Nephron (organoid): ENCODE data around the gene NLGN4X.

ENCODE experiments used
- H3K27ac Mint-ChIP-seq, 3 experiments: 2 replicates each; pipeline ENCODE4 v1.8.0; 2020; ENCODE audit warnings: mixed read lengths in 3 of 3, mild to moderate bottlenecking in 2 of 3, moderate library complexity in 1 of 3
- H3K27me3 Mint-ChIP-seq: 2 replicates; pipeline ENCODE4 v1.8.0; 2021; ENCODE audit warnings: low read depth, mild to moderate bottlenecking, moderate library complexity, mixed read lengths
- H3K36me3 Mint-ChIP-seq: 2 replicates; pipeline ENCODE4 v1.8.0; 2020; ENCODE audit warnings: low read depth, mixed read lengths
- H3K4me1 Mint-ChIP-seq: 2 replicates; pipeline ENCODE4 v1.8.0; 2020; ENCODE audit warnings: mixed read lengths
- H3K4me3 Mint-ChIP-seq, 3 experiments: 2 replicates each; pipeline ENCODE4 v1.8.0; 2020; ENCODE audit warnings: mild to moderate bottlenecking in 3 of 3, mixed read lengths in 3 of 3, moderate library complexity in 2 of 3
- H3K9me3 Mint-ChIP-seq: 2 replicates; pipeline ENCODE4 v1.8.0; 2020; ENCODE audit warnings: mixed read lengths
- TF ChIP-seq, protein P1 (sequence below), 3 experiments: fragments of 200-600 bp; sonication (generic); IDR thresholded peaks; one replicate each; pipeline ENCODE4 v1.5.0; 2021; ENCODE audit warnings: antibody characterized with exemption in 3 of 3; ENCODE audit not compliant: unreplicated experiment in 3 of 3

The NLGN4X gene

DNA sequence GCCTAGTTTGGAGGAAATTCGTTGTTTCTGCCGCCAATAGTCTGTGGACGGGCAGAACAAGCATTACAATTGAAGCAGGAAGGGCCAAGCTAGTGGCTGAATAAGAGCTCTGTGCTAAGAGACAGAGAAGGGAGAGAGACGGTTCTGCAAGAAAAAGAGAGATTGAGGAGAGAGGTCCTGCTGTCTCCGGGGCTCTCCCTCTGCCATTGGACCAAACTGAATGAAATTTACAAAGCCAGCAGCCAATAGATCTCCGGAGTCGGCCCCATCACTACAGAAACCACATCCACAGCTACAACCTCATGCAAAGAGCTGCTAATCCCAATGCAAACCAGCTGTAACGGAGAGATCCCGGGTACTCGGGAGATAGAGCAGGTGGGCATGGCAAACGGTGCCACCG, at the start of gene NLGN4X:
TSS of gene NLGN4X (minus strand) at position 148 of the 400 bp plus-strand sequence. CDS start 77,401 bp downstream, outside the sequence.
- TF ChIP-seq, protein P1, sequence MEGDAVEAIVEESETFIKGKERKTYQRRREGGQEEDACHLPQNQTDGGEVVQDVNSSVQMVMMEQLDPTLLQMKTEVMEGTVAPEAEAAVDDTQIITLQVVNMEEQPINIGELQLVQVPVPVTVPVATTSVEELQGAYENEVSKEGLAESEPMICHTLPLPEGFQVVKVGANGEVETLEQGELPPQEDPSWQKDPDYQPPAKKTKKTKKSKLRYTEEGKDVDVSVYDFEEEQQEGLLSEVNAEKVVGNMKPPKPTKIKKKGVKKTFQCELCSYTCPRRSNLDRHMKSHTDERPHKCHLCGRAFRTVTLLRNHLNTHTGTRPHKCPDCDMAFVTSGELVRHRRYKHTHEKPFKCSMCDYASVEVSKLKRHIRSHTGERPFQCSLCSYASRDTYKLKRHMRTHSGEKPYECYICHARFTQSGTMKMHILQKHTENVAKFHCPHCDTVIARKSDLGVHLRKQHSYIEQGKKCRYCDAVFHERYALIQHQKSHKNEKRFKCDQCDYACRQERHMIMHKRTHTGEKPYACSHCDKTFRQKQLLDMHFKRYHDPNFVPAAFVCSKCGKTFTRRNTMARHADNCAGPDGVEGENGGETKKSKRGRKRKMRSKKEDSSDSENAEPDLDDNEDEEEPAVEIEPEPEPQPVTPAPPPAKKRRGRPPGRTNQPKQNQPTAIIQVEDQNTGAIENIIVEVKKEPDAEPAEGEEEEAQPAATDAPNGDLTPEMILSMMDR (IDR thresholded peaks at IDR 0.05; ENCODE audit: unreplicated experiment in 3 of 3): no peak

DNA sequence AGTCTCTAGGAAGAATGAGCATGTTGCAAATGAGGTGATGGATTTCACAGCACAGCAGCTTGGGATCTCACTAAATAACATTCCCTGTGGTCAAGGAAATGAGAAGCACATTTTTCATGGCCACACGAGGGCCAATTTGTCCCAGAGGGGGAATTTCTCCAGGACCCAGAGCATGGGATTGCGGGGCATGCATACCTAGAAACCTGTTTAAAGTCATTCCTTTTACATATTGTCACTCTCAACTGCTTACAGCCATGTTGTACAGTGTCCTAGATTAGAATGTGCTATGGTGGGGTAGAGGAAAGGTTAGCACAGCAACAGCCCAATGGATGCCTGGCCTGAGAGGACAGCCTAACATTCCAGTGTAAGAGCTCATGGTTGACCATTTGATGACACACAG, 37.4 kb upstream of the NLGN4X start:
- H3K4me3 Mint-ChIP-seq: no peak overlapping the region
- H3K9me3 Mint-ChIP-seq: no peaks in the 10 kb centered on the region
- no peaks in the 10 kb centered on the region for H3K27me3 Mint-ChIP-seq
- H3K4me1 Mint-ChIP-seq: no peaks in the 10 kb centered on the region
- H3K27ac Mint-ChIP-seq: no peak overlapping the region
- no peaks in the 10 kb centered on the region for H3K36me3 Mint-ChIP-seq
- TF ChIP-seq, protein P1 (IDR thresholded peaks at IDR 0.05; ENCODE audit: unreplicated experiment in 3 of 3): no peak

More for the DNA sequence above, at the start of gene NLGN4X:
- Mint-ChIP-seq H3K27ac (peak within 1 kb of the TSS; percentile 16 to 40 (median 34)), H3K4me3 (peak within 1 kb of the TSS; percentile 89 to 99 (median 93)), H3K36me3 (no peaks in the 10 kb centered on the region), H3K27me3 (peaks cover 48% of the 10 kb centered on the region), H3K9me3 (no peaks in the 10 kb centered on the region), H3K4me1 (peaks cover 29% of the 10 kb centered on the region)

DNA sequence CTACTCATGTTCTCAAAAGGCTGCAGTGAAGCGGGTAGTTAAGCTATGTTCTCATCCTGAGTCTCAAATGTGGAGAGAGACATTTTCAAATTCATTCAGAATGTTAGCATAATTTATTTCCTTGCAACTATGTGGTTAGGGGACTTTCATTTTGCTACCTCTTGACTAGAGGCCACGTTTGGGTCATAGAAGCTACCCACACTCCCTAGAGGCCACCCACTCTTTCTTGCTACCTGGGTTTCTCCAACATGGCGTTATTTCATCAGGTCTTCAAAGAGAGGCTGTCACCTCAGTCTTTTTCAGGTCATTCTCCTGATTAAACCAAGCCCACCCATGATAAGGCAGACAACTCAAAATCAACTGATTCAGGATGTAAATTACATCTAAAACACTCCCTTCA, 34.3 kb upstream of the NLGN4X start:
- TF ChIP-seq, protein P1 (IDR thresholded peaks at IDR 0.05; ENCODE audit: unreplicated experiment in 3 of 3): no peak
- no peak overlapping the region for H3K27ac Mint-ChIP-seq

DNA sequence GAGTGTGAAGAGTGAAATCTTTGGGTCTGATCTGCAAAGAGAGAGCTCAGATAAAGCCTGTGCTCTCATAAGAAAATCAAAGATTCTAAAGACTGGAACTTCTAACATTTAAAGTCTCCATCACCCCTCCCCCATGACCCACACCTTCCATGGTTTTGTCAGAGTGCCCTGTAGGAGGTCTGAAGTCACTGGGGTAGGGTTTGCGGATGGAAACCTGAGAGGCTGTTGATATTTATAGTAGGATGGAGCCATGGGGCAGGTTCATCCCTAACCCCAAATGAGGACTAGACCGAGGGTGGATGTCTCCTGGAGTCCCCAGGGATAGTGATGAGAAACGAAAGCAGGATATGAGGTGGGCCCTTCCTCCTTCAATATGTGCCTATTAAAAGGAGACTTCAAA, 28.4 kb upstream of the NLGN4X start:
- Mint-ChIP-seq H3K9me3 (no peaks in the 10 kb centered on the region), H3K4me3 (no peak overlapping the region), H3K27me3 (no peaks in the 10 kb centered on the region), H3K36me3 (no peaks in the 10 kb centered on the region), H3K4me1 (no peaks in the 10 kb centered on the region), H3K27ac (no peak overlapping the region)
- TF ChIP-seq, protein P1 (IDR thresholded peaks at IDR 0.05; ENCODE audit: unreplicated experiment in 3 of 3): no peak

More for the DNA sequence above, 34.3 kb upstream of the NLGN4X start:
- Mint-ChIP-seq H3K4me3 (no peak overlapping the region), H3K27me3 (no peaks in the 10 kb centered on the region), H3K4me1 (no peaks in the 10 kb centered on the region), H3K36me3 (no peaks in the 10 kb centered on the region), H3K9me3 (no peaks in the 10 kb centered on the region)

DNA sequence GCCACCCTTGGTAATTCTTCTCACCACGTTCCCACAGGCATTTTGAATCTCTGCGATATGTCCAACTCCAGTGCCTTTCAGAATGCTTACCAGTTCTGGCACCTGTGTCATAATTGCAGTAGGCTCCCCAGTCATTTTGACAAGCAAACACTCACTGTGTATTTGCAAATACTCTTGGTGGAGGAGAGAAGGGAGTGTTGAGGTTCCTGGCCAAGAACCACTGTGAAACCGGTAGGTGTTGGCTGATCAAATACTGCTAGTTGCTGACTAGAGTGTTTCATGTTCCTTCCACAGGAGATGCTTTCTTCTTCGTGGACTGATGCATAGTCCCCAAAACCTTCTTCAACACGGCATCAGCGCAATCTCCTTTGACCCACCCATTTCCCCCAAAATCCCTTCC, 16.0 kb upstream of the NLGN4X start:
- Mint-ChIP-seq H3K27me3 (peaks cover 3% of the 10 kb centered on the region), H3K36me3 (no peaks in the 10 kb centered on the region), H3K27ac (no peak overlapping the region), H3K4me1 (no peaks in the 10 kb centered on the region), H3K4me3 (no peak overlapping the region), H3K9me3 (no peaks in the 10 kb centered on the region)
- TF ChIP-seq, protein P1 (IDR thresholded peaks at IDR 0.05; ENCODE audit: unreplicated experiment in 3 of 3): no peak

DNA sequence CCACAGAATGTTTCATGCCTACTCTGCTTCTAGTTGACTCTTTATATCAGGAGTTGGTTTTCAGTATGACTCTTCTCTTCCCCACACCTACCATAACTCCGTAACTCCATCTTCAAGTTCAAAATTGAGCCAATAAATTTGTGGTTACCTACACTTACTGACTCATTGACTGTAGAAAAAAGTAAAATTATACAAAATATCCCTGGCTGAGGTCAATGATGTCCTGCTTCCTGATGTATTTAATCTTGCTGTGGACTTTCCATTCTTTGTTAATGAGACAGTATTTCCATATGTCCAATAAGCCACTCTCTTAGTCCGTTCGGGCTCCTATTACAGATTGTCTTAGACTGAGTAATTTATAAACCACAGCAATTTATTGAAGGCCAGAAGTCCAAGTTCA, 9.9 kb upstream of the NLGN4X start:
- H3K4me1 Mint-ChIP-seq: no peaks in the 10 kb centered on the region
- H3K4me3 Mint-ChIP-seq: no peak overlapping the region
- no peaks in the 10 kb centered on the region for H3K27me3 Mint-ChIP-seq
- H3K36me3 Mint-ChIP-seq: no peaks in the 10 kb centered on the region
- no peak overlapping the region for H3K27ac Mint-ChIP-seq
- no peaks in the 10 kb centered on the region for H3K9me3 Mint-ChIP-seq
- TF ChIP-seq, protein P1 (IDR thresholded peaks at IDR 0.05; ENCODE audit: unreplicated experiment in 3 of 3): no peak
